Measurements from ENCODE around the gene FCMR. TPM values are rescaled to one million over a fixed set of nuclear protein-coding genes. Genes with fewer than 3 reads are reported as not detected.
A peak's percentile ranks its signal among the peaks of the same experiment; 100 is the strongest.

The FCMR gene
- total and polyA plus RNA-seq, 9 of the 15 experiments (the other 6 are each of a cell fraction or from before 2014, with no cell fraction given) = 0.11 to 0.82 (median 0.20) TPM; not detected in 5

DNA sequence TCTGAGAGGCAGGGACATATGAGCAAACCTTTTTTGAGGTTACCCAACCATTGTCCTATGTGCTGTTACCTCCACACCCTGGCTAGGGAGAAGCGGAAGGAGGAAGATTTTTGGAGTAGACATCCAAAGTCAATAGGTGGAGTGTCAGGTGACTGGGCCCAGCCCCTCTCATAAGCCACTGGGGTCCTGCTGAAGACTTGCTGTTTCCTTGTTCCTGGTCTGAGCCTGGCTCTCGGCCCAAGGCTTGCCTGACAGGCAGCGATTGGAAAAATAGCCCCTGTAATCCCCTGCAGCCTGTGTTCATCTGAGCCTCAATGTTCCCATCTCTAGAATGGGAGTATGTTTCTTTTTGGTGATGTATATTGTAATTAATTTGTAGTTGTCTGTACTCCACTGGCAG is 31.4 kb upstream of the FCMR start (continued):
- TF ChIP-seq, protein P1, sequence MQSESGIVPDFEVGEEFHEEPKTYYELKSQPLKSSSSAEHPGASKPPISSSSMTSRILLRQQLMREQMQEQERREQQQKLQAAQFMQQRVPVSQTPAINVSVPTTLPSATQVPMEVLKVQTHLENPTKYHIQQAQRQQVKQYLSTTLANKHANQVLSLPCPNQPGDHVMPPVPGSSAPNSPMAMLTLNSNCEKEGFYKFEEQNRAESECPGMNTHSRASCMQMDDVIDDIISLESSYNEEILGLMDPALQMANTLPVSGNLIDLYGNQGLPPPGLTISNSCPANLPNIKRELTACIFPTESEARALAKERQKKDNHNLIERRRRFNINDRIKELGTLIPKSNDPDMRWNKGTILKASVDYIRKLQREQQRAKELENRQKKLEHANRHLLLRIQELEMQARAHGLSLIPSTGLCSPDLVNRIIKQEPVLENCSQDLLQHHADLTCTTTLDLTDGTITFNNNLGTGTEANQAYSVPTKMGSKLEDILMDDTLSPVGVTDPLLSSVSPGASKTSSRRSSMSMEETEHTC (IDR thresholded peaks at IDR 0.05) = no peak
- TF ChIP-seq TRIM28 (IDR thresholded peaks at IDR 0.05) (no peak), FIP1L1 (IDR thresholded peaks at IDR 0.05; ENCODE audit: low read depth, low read length, poor library complexity, severe bottlenecking) (no peak), CHD4 (IDR thresholded peaks at IDR 0.05; ENCODE audit: insufficient read depth, insufficient replicate concordance, low read depth, low read length, poor library complexity, severe bottlenecking) (peak; percentile 94), CREB3L1 (IDR thresholded peaks at IDR 0.05; ENCODE audit: borderline replicate concordance, low read depth) (no peak), RAD21 (CRISPR knock-in tag; conservative IDR thresholded peaks at IDR 0.05 in 1 of 2, IDR thresholded peaks at IDR 0.05 in 1 of 2) (no peak), ZNF57 (CRISPR knock-in tag; IDR thresholded peaks at IDR 0.05) (no peak), RBM25 (IDR thresholded peaks at IDR 0.05; ENCODE audit: low read depth, low read length, severe bottlenecking) (peak; percentile 84), ADNP (tag; IDR thresholded peaks at IDR 0.05) (peak; percentile 91), SMARCA5 (IDR thresholded peaks at IDR 0.05) (peak; percentile 79), SMARCC2 (IDR thresholded peaks at IDR 0.05; ENCODE audit: low read depth) (no peak), ETS1 (conservative IDR thresholded peaks at IDR 0.05; ENCODE audit: control insufficient read depth, low read depth, low read length) (no peak), MTA3 (IDR thresholded peaks at IDR 0.05; ENCODE audit: borderline replicate concordance) (no peak), FOS (IDR thresholded peaks at IDR 0.05; ENCODE audit: extremely low read depth, insufficient read length) (no peak), KDM1A (IDR thresholded peaks at IDR 0.05) (peak; percentile 79 to 82), PRPF4 (IDR thresholded peaks at IDR 0.05; ENCODE audit: insufficient read depth, low read depth, low read length, poor library complexity, severe bottlenecking) (no peak)
- TF ChIP-seq, protein P2, sequence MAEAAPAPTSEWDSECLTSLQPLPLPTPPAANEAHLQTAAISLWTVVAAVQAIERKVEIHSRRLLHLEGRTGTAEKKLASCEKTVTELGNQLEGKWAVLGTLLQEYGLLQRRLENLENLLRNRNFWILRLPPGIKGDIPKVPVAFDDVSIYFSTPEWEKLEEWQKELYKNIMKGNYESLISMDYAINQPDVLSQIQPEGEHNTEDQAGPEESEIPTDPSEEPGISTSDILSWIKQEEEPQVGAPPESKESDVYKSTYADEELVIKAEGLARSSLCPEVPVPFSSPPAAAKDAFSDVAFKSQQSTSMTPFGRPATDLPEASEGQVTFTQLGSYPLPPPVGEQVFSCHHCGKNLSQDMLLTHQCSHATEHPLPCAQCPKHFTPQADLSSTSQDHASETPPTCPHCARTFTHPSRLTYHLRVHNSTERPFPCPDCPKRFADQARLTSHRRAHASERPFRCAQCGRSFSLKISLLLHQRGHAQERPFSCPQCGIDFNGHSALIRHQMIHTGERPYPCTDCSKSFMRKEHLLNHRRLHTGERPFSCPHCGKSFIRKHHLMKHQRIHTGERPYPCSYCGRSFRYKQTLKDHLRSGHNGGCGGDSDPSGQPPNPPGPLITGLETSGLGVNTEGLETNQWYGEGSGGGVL (CRISPR knock-in tag; IDR thresholded peaks at IDR 0.05) = no peak
- TF ChIP-seq, protein P3, sequence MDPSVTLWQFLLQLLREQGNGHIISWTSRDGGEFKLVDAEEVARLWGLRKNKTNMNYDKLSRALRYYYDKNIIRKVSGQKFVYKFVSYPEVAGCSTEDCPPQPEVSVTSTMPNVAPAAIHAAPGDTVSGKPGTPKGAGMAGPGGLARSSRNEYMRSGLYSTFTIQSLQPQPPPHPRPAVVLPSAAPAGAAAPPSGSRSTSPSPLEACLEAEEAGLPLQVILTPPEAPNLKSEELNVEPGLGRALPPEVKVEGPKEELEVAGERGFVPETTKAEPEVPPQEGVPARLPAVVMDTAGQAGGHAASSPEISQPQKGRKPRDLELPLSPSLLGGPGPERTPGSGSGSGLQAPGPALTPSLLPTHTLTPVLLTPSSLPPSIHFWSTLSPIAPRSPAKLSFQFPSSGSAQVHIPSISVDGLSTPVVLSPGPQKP (CRISPR knock-in tag; IDR thresholded peaks at IDR 0.05) = no peak
- TF ChIP-seq, protein P4, sequence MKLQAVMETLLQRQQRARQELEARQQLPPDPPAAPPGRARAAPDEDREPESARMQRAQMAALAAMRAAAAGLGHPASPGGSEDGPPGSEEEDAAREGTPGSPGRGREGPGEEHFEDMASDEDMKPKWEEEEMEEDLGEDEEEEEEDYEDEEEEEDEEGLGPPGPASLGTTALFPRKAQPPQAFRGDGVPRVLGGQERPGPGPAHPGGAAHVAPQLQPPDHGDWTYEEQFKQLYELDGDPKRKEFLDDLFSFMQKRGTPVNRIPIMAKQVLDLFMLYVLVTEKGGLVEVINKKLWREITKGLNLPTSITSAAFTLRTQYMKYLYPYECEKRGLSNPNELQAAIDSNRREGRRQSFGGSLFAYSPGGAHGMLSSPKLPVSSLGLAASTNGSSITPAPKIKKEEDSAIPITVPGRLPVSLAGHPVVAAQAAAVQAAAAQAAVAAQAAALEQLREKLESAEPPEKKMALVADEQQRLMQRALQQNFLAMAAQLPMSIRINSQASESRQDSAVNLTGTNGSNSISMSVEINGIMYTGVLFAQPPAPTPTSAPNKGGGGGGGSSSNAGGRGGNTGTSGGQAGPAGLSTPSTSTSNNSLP (IDR thresholded peaks at IDR 0.05; ENCODE audit: borderline replicate concordance, low read depth, low read length) = no peak

All from K562 (cell line).